ENCODE results near the gene TTPAL.

GRCh38 chr20:44480097-44480496 lies 4.4 kb downstream of the TTPAL start:
- TF ChIP-seq JUND (IDR thresholded peaks at IDR 0.05): no peak
- TF ChIP-seq, protein P1, sequence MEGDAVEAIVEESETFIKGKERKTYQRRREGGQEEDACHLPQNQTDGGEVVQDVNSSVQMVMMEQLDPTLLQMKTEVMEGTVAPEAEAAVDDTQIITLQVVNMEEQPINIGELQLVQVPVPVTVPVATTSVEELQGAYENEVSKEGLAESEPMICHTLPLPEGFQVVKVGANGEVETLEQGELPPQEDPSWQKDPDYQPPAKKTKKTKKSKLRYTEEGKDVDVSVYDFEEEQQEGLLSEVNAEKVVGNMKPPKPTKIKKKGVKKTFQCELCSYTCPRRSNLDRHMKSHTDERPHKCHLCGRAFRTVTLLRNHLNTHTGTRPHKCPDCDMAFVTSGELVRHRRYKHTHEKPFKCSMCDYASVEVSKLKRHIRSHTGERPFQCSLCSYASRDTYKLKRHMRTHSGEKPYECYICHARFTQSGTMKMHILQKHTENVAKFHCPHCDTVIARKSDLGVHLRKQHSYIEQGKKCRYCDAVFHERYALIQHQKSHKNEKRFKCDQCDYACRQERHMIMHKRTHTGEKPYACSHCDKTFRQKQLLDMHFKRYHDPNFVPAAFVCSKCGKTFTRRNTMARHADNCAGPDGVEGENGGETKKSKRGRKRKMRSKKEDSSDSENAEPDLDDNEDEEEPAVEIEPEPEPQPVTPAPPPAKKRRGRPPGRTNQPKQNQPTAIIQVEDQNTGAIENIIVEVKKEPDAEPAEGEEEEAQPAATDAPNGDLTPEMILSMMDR (IDR thresholded peaks at IDR 0.05): no peak
- TF ChIP-seq RFX5 (IDR thresholded peaks at IDR 0.05; ENCODE audit: low read length): no peak
- TF ChIP-seq EP300 (IDR thresholded peaks at IDR 0.05; ENCODE audit: borderline replicate concordance in 1 of 2, low read depth in 1 of 2, low read length in 1 of 2): no peak
- TF ChIP-seq NRF1 (IDR thresholded peaks at IDR 0.05; ENCODE audit: low read depth, low read length): no peak
- TF ChIP-seq TAF1 (IDR thresholded peaks at IDR 0.05; ENCODE audit: borderline replicate concordance, low read depth, low read length): no peak
- no peak for TF ChIP-seq MEF2A (IDR thresholded peaks at IDR 0.05; ENCODE audit: borderline replicate concordance, low read depth)
- TF ChIP-seq NFIC (IDR thresholded peaks at IDR 0.05; ENCODE audit: borderline replicate concordance): no peak
- no peak for TF ChIP-seq POLR2AphosphoS5 (IDR thresholded peaks at IDR 0.05; ENCODE audit: low read depth, low read length)
- no peak for TF ChIP-seq PBX3 (IDR thresholded peaks at IDR 0.05)
- TF ChIP-seq CHD2 (IDR thresholded peaks at IDR 0.05; ENCODE audit: low read length, partially characterized antibody): no peak
